ENCODE data around the gene FHIP1B.
"Not testable (repeated sequence)": the region's sequence is repeated elsewhere in the genome, so short reads cannot be mapped to it uniquely, and the experiment has no call there.

The FHIP1B gene

DNA sequence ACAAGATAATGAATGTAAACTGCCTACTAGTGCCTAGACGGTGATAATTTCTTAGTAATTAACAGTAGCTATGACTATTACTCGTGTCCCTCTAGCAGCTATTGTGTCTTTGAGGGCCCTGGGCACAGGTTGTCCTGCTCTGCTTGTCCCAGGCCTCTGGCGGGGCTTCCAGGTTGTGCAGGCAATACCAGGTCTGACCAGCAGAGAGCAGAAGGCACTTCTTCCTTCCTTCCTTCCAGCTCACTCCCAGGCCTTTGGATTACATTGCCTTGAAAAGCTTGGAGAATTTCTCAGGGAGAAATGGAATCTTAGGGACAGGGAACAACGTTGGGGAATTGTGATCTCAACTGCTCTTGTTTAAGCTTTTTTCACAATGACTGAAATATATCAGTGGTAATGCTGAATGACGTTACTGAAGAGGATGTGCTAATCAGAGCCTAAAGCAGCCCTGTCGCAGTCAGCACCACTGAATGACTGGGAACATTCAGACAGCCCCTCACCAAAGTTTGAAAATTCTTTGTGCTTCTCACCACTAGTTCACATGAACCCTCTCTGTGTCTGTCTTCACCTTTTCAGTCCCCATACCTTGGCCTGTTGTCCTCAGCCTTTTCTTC, 16.8 kb upstream of the FHIP1B start:
- peak; percentile 31 to 59 for DNase-seq (ENCODE audit: low read depth in 1 of 2, low spot score in 1 of 2)
- Histone ChIP-seq H3K27me3 (ENCODE audit: insufficient read depth, poor library complexity, severe bottlenecking) (no peaks in the 10 kb centered on the region), H3K4me3 (replicated peaks; ENCODE audit: insufficient read depth, low read length) (no peak overlapping the region), H3K27ac (replicated peaks) (no peak overlapping the region)
- peak; percentile 72 for TF ChIP-seq CTCF (IDR thresholded peaks at IDR 0.05; ENCODE audit: insufficient read depth, low read length)
- no peak for TF ChIP-seq POLR2AphosphoS5 (IDR thresholded peaks at IDR 0.05; ENCODE audit: low read depth)
- no peak for TF ChIP-seq SPI1 (IDR thresholded peaks at IDR 0.05; ENCODE audit: borderline replicate concordance, low read depth)
- TF ChIP-seq, protein P1, sequence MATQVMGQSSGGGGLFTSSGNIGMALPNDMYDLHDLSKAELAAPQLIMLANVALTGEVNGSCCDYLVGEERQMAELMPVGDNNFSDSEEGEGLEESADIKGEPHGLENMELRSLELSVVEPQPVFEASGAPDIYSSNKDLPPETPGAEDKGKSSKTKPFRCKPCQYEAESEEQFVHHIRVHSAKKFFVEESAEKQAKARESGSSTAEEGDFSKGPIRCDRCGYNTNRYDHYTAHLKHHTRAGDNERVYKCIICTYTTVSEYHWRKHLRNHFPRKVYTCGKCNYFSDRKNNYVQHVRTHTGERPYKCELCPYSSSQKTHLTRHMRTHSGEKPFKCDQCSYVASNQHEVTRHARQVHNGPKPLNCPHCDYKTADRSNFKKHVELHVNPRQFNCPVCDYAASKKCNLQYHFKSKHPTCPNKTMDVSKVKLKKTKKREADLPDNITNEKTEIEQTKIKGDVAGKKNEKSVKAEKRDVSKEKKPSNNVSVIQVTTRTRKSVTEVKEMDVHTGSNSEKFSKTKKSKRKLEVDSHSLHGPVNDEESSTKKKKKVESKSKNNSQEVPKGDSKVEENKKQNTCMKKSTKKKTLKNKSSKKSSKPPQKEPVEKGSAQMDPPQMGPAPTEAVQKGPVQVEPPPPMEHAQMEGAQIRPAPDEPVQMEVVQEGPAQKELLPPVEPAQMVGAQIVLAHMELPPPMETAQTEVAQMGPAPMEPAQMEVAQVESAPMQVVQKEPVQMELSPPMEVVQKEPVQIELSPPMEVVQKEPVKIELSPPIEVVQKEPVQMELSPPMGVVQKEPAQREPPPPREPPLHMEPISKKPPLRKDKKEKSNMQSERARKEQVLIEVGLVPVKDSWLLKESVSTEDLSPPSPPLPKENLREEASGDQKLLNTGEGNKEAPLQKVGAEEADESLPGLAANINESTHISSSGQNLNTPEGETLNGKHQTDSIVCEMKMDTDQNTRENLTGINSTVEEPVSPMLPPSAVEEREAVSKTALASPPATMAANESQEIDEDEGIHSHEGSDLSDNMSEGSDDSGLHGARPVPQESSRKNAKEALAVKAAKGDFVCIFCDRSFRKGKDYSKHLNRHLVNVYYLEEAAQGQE (IDR thresholded peaks at IDR 0.05; ENCODE audit: insufficient replicate concordance, low read depth): no peak
- no peak for TF ChIP-seq GABPA (IDR thresholded peaks at IDR 0.05; ENCODE audit: low read depth)

- Histone ChIP-seq H3K27ac (replicated peaks) (no peak overlapping the region), H3K4me3 (replicated peaks; ENCODE audit: insufficient read depth, low read length) (no peak overlapping the region), H3K27me3 (ENCODE audit: insufficient read depth, poor library complexity, severe bottlenecking) (no peaks in the 10 kb centered on the region)
- peak; percentile 39 to 52 for DNase-seq (ENCODE audit: low read depth in 1 of 2, low spot score in 1 of 2)
- TF ChIP-seq, protein P1 (IDR thresholded peaks at IDR 0.05; ENCODE audit: insufficient replicate concordance, low read depth): no peak
- TF ChIP-seq CTCF (IDR thresholded peaks at IDR 0.05; ENCODE audit: insufficient read depth, low read length): no peak
- TF ChIP-seq SPI1 (IDR thresholded peaks at IDR 0.05; ENCODE audit: borderline replicate concordance, low read depth): no peak
- no peak for TF ChIP-seq POLR2AphosphoS5 (IDR thresholded peaks at IDR 0.05; ENCODE audit: low read depth)
- no peak for TF ChIP-seq GABPA (IDR thresholded peaks at IDR 0.05; ENCODE audit: low read depth)
Measured at GRCh38 chr11:6249770-6250555, 15.5 kb upstream of the FHIP1B start.

- not testable (repeated sequence) for H3K27me3 ChIP-seq (ENCODE audit: insufficient read depth, poor library complexity, severe bottlenecking); H3K4me3 ChIP-seq (replicated peaks; ENCODE audit: insufficient read depth, low read length); H3K27ac ChIP-seq (replicated peaks); DNase-seq (ENCODE audit: low read depth in 1 of 2, low spot score in 1 of 2)
Measured at GRCh38 chr11:6248897-6249296, 14.5 kb upstream of the FHIP1B start.

DNA sequence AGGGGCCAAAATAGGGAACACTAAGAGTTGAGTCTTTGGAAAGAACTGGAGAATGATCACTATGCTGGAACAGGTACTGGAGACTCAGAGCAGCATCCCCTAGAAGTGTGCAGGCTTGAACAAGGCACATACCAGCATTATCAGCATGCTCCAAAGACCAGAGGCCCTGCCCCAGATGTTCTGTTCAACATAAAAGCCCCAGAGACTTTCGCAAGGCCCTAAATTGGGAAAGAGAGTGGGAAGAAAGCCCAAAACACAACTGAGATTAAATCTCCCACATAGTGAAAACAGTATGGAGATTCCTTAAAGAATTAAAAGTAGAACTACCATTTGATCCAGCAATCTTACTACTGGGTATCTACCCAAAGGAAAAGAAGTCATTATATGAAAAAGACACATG, 13.8 kb upstream of the FHIP1B start:
- DNase-seq (ENCODE audit: low read depth in 1 of 2, low spot score in 1 of 2): no peak
- Histone ChIP-seq H3K4me3 (replicated peaks; ENCODE audit: insufficient read depth, low read length) (no peak overlapping the region), H3K27ac (replicated peaks) (no peak overlapping the region), H3K27me3 (ENCODE audit: insufficient read depth, poor library complexity, severe bottlenecking) (no peaks in the 10 kb centered on the region)
- no peak for TF ChIP-seq CTCF (IDR thresholded peaks at IDR 0.05; ENCODE audit: insufficient read depth, low read length)
- no peak for TF ChIP-seq SPI1 (IDR thresholded peaks at IDR 0.05; ENCODE audit: borderline replicate concordance, low read depth)
- TF ChIP-seq, protein P1 (IDR thresholded peaks at IDR 0.05; ENCODE audit: insufficient replicate concordance, low read depth): no peak
- no peak for TF ChIP-seq GABPA (IDR thresholded peaks at IDR 0.05; ENCODE audit: low read depth)
- no peak for TF ChIP-seq POLR2AphosphoS5 (IDR thresholded peaks at IDR 0.05; ENCODE audit: low read depth)

Data from HL-60 (cell line).